Stomach (tissue), 9 donors: ENCODE measurements around the gene TMEM178B. TPM values are rescaled to one million over a fixed set of nuclear protein-coding genes. Genes with fewer than 3 reads are reported as not detected.

Experiments used
- DNase-seq, 2 donors: peaks; one replicate each; pipeline versions ENCODE4 v3.0.0 to v3.0.0-alpha.2; 2013 to 2019
- H3K27ac ChIP-seq, 5 donors: fragments of 200-600 bp in 4 of 5; sonication (generic) in 4 of 5; one replicate each; pipeline ENCODE4 v1.5.1; 2013 to 2019; ENCODE audit warnings: mild to moderate bottlenecking in 1 of 5, moderate library complexity in 1 of 5
- H3K27me3 ChIP-seq, 3 donors: fragments of 200-600 bp; sonication (generic); one replicate each; pipeline ENCODE4 v1.5.1; 2017 to 2019; ENCODE audit warnings: mixed run types in 1 of 3
- H3K36me3 ChIP-seq, 4 donors: fragments of 200-600 bp; sonication (generic); 1 replicate in 3 of 4; 2 replicates in 1 of 4; pipeline ENCODE4 v1.5.1; 2016 to 2019
- H3K4me1 ChIP-seq, 4 donors: fragments of 200-600 bp; sonication (generic); one replicate each; pipeline ENCODE4 v1.5.1; 2016 to 2019
- H3K4me3 ChIP-seq, 4 donors: fragments of 200-600 bp; sonication (generic) in 3 of 4; one replicate each; pipeline ENCODE4 v1.5.1; 2016 to 2019; ENCODE audit warnings: mild to moderate bottlenecking in 1 of 4
- H3K9me3 ChIP-seq, 4 donors: fragments of 200-600 bp; sonication (generic); one replicate each; pipeline ENCODE4 v1.5.1; 2016 to 2019
- CTCF ChIP-seq, 7 experiments: fragments of 450-650 bp in 4 of 7; fragments of 200-600 bp in 3 of 7; sonication (generic) in 3 of 7; IDR thresholded peaks; one replicate each; pipeline ENCODE4 v1.5.1; 2016 to 2019; ENCODE audit warnings: antibody characterized with exemption in 7 of 7, control low read depth in 2 of 7, mild to moderate bottlenecking in 1 of 7
- EP300 ChIP-seq: sonication (generic); formaldehyde crosslinking; IDR thresholded peaks from one replicate; pipeline ENCODE4 v1.6.1; 2017; ENCODE audit warnings: antibody characterized with exemption
- POLR2A ChIP-seq, 4 donors: fragments of 450-650 bp; IDR thresholded peaks; one replicate each; pipeline ENCODE4 v1.6.1; 2016; ENCODE audit warnings: antibody characterized with exemption in 4 of 4, control low read depth in 2 of 4, mild to moderate bottlenecking in 1 of 4, moderate library complexity in 1 of 4
- POLR2AphosphoS5 ChIP-seq, 3 donors: sonication (generic); formaldehyde crosslinking; IDR thresholded peaks; one replicate each; pipeline ENCODE4 v1.6.1; 2016; ENCODE audit warnings: antibody characterized with exemption in 3 of 3
- WGBS, 5 donors: extraction: QIAGEN DNeasy Blood & Tissue Kit in 3 of 5; methylation state at CpG; one replicate each; pipeline versions ENCODE4 v1.1.5 to v1.1.7; 2013 to 2018; 5-methylcytosine and 5-hydroxymethylcytosine counted together
- intact Hi-C: fragments of 100-400 bp; cut with DNase I; formaldehyde crosslinking; loops from one replicate; pipeline ENCODE4 v1.15.1; 2023; ENCODE audit warnings: low total_unique reads
- polyA plus RNA-seq, 3 donors: library from polyadenylated mRNA; stranded (reverse); fragments of 200-250 nt; gene quantifications; one replicate each; pipeline ENCODE4 v1.2.3, GENCODE V29; 2013
- total RNA-seq, 5 donors: library from RNA; depleted of rRNA; stranded (reverse); fragments of >200 nt; gene quantifications; one replicate each; pipeline versions ENCODE4 v1.1.0 to v1.2.3, GENCODE V29; 2014 to 2016
- donor health status: healthy with polysubstance abuse.
- donor health status: Bipolar disorder and iron deficiency.
- donor health status: healthy.

Gene TMEM178B
- total and polyA plus RNA-seq, 8 donors, result under 0.01 to 1.7 (median 0.15) TPM; not detected in 3

DNA sequence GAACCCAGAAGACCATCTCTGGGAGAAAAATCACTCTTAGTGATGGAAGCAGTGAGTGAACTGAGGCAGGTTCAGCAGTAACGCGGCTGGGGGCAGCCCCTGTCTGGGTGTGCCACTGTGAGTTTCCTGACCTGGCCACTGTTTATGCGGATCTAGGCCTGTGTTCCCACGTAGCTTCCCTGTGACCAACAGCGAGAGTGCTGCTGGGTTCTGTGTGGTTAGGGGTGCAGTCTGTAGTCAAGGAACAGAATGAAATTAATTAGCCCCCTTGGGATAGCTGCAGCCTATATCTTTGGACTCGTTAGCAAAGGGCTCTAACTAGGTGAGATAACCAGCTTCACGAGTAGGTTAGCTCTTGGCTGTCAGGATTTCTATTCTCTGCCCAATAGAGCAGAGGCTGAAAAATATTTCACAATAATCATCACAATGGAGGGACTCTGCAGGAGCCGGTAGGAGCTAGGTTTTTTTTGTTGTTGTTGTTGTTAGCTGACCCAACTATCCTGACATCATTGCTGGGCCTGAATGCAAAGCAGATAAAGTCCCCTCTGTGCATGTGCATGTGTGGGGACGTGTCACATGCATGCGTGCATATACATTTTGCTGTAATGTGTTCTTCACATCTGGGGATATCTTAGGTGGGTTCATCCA lies 164.9 kb downstream of the TMEM178B start:
- TF ChIP-seq POLR2A (IDR thresholded peaks at IDR 0.05), result no peak
- TF ChIP-seq POLR2AphosphoS5 (IDR thresholded peaks at IDR 0.05), result no peak
- TF ChIP-seq EP300, result no peak
- no peak for TF ChIP-seq CTCF (IDR thresholded peaks at IDR 0.05)
- 48 to 57% (median 56%) methylated on average over 10 of the region's 10 CpGs for WGBS, 5 donors
- Histone ChIP-seq H3K9me3 (no peaks in the 10 kb centered on the region), H3K4me1 (no peaks in the 10 kb centered on the region), H3K4me3 (no peak overlapping the region), H3K27me3 (no peaks in the 10 kb centered on the region), H3K27ac (no peak overlapping the region), H3K36me3 (no peaks in the 10 kb centered on the region)
- intact Hi-C loops, result no loop called here
- DNase-seq, result no peak

- DNase-seq, result no peak
- Histone ChIP-seq H3K27me3 (no peaks in the 10 kb centered on the region), H3K27ac (no peak overlapping the region), H3K4me3 (no peak overlapping the region), H3K9me3 (no peaks in the 10 kb centered on the region), H3K4me1 (no peaks in the 10 kb centered on the region), H3K36me3 (no peaks in the 10 kb centered on the region)
- 87 to 96% (median 93%) methylated on average over 2 of the region's 2 CpGs for WGBS, 5 donors
- intact Hi-C loops, result no loop called here
- TF ChIP-seq CTCF (IDR thresholded peaks at IDR 0.05) (no peak), POLR2A (IDR thresholded peaks at IDR 0.05) (no peak), POLR2AphosphoS5 (IDR thresholded peaks at IDR 0.05) (no peak), EP300 (no peak)
Measured at GRCh38 chr7:141239661-141240060, 165.8 kb downstream of the TMEM178B start.

GRCh38 chr7:141242568-141242967 lies 168.7 kb downstream of the TMEM178B start:
- H3K4me1 ChIP-seq, result no peaks in the 10 kb centered on the region
- no peaks in the 10 kb centered on the region for H3K36me3 ChIP-seq
- DNase-seq, result no peak
- no peak overlapping the region for H3K27ac ChIP-seq
- H3K27me3 ChIP-seq, result no peaks in the 10 kb centered on the region
- WGBS, 5 donors, result 67 to 79% (median 74%) methylated on average over 5 of the region's 5 CpGs
- H3K9me3 ChIP-seq, result no peaks in the 10 kb centered on the region
- no peak for TF ChIP-seq EP300
- intact Hi-C loops, result no loop called here
- no peak overlapping the region for H3K4me3 ChIP-seq

GRCh38 chr7:141243368-141243767 lies 169.5 kb downstream of the TMEM178B start:
- no peak for TF ChIP-seq CTCF (IDR thresholded peaks at IDR 0.05)
- TF ChIP-seq POLR2AphosphoS5 (IDR thresholded peaks at IDR 0.05), result no peak
- no peak for TF ChIP-seq EP300
- no peak for TF ChIP-seq POLR2A (IDR thresholded peaks at IDR 0.05)
- Histone ChIP-seq H3K36me3 (no peaks in the 10 kb centered on the region), H3K9me3 (no peaks in the 10 kb centered on the region), H3K4me3 (no peak overlapping the region), H3K4me1 (no peaks in the 10 kb centered on the region), H3K27me3 (no peaks in the 10 kb centered on the region), H3K27ac (no peak overlapping the region)
- WGBS, 5 donors, result 55 to 79% (median 64%) methylated on average over 8 of the region's 8 CpGs
- intact Hi-C loops, result no loop called here
- no peak for DNase-seq

- TF ChIP-seq EP300 (no peak), POLR2AphosphoS5 (IDR thresholded peaks at IDR 0.05) (no peak), POLR2A (IDR thresholded peaks at IDR 0.05) (no peak), CTCF (IDR thresholded peaks at IDR 0.05) (no peak)
- Histone ChIP-seq H3K9me3 (no peaks in the 10 kb centered on the region), H3K27me3 (no peaks in the 10 kb centered on the region), H3K4me1 (no peaks in the 10 kb centered on the region), H3K27ac (no peak overlapping the region), H3K4me3 (no peak overlapping the region), H3K36me3 (no peaks in the 10 kb centered on the region)
- intact Hi-C loops, result no loop called here
- no peak for DNase-seq
- 72 to 83% (median 78%) methylated on average over 6 of the region's 6 CpGs for WGBS, 5 donors
Measured at GRCh38 chr7:141244435-141244834, 170.6 kb downstream of the TMEM178B start.
